Stimulated activated naive CD4-positive, alpha-beta T cell (primary cell): ENCODE measurements around the gene M6PR.
"Not testable (repeated sequence)": the region's sequence is repeated elsewhere in the genome, so short reads cannot be mapped to it uniquely, and the experiment has no call there.

ENCODE experiments used
- DNase-seq, 6 experiments: peaks; one replicate each; lab custom pipeline; 2025; lab: John Stamatoyannopoulos, UW

M6PR gene

GRCh38 chr12:8950702-8951478 lies 1.4 kb upstream of the M6PR start:
- peak in 4 of 6 experiments; percentile 11 to 61 (median 50) for DNase-seq

- no peak for DNase-seq
These were observed 729 bp upstream of the M6PR start for GRCh38 chr12:8950221-8950527.

GRCh38 chr12:8948701-8949341 lies 624 bp downstream of the M6PR start:
- DNase-seq, result peak in 1 of 6 experiments; percentile 39

GRCh38 chr12:8947737-8948136 lies 1.7 kb downstream of the M6PR start:
- DNase-seq, result no peak

GRCh38 chr12:8946733-8947132 lies 2.7 kb downstream of the M6PR start:
- DNase-seq, result no peak

- DNase-seq, result no peak
These were observed 5.8 kb downstream of the M6PR start for GRCh38 chr12:8943565-8944186.

GRCh38 chr12:8941691-8942478 lies 7.6 kb downstream of the M6PR start:
- no peak for DNase-seq

GRCh38 chr12:8937842-8938442 lies 11.5 kb downstream of the M6PR start:
- DNase-seq, result not testable (repeated sequence)

GRCh38 chr12:8936735-8937134 lies 12.7 kb downstream of the M6PR start:
- DNase-seq, result no peak

GRCh38 chr12:8934080-8934479 lies 15.4 kb downstream of the M6PR start:
- DNase-seq, result not testable (repeated sequence)

- DNase-seq, result not testable (repeated sequence)
These were observed 17.0 kb downstream of the M6PR start for GRCh38 chr12:8932464-8932863.

- DNase-seq, result not testable (repeated sequence)
These were observed 18.7 kb downstream of the M6PR start for GRCh38 chr12:8930655-8931323.

GRCh38 chr12:8922544-8922943 lies 26.9 kb downstream of the M6PR start:
- no peak for DNase-seq

GRCh38 chr12:8919643-8920042 lies 29.8 kb downstream of the M6PR start:
- not testable (repeated sequence) for DNase-seq

GRCh38 chr12:8917751-8918150 lies 31.7 kb downstream of the M6PR start:
- DNase-seq, result no peak

GRCh38 chr12:8917031-8917430 lies 32.4 kb downstream of the M6PR start:
- no peak for DNase-seq

GRCh38 chr12:8916154-8916553 lies 33.3 kb downstream of the M6PR start:
- DNase-seq, result no peak

GRCh38 chr12:8914716-8915526 lies 34.5 kb downstream of the M6PR start:
- DNase-seq, result peak; percentile 43 to 79 (median 59)

- peak; percentile 64 to 81 (median 75) for DNase-seq
These were observed 35.3 kb downstream of the M6PR start, which contains the start of gene PHC1 for GRCh38 chr12:8914033-8914715. Gene PHC1, plus strand, starts transcription at chr12:8914509. Its CDS starts 3,169 bp downstream, at chr12:8917678.

- peak in 1 of 6 experiments; percentile 36 for DNase-seq
These were observed 35.8 kb downstream of the M6PR start for GRCh38 chr12:8913702-8914032.
